ENCODE data around the gene IFITM1.

DNA sequence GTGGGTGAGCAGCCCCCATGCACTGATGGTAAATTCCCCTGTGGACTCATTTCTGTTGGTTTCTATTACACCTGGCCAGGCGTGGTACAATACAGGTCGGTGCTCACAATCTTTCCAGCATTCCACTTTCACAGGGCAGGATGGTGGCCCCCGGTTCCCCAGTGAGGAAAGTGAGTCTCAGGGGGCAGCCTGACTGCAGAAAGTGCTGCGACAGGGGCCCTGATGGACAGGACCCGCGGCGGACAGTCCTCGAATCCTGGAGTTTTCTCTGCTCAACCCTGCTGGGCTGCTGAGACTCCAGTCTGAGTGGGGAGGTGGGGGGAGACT lies 28.0 kb upstream of the IFITM1 start:
- TF ChIP-seq KDM5A (IDR thresholded peaks at IDR 0.05; ENCODE audit: low read length) (no peak), SP1 (IDR thresholded peaks at IDR 0.05; ENCODE audit: low read depth, low read length) (no peak), CTCF (IDR thresholded peaks at IDR 0.05; ENCODE audit: control extremely low read depth in 1 of 3, insufficient read depth in 1 of 3, low read depth in 1 of 3, low read length in 3 of 3) (no peak), KDM1A (IDR thresholded peaks at IDR 0.05; ENCODE audit: borderline replicate concordance, low read length) (no peak), POLR2AphosphoS5 (IDR thresholded peaks at IDR 0.05; ENCODE audit: low read depth, low read length) (no peak), HDAC6 (IDR thresholded peaks at IDR 0.05; ENCODE audit: low read depth, low read length) (no peak), EGR1 (IDR thresholded peaks at IDR 0.05; ENCODE audit: borderline replicate concordance, low read depth, low read length) (no peak), CHD2 (IDR thresholded peaks at IDR 0.05; ENCODE audit: low read length) (no peak), POLR2A (IDR thresholded peaks at IDR 0.05; ENCODE audit: control extremely low read depth in 1 of 2, low read depth in 2 of 2, low read length in 2 of 2) (no peak), TAF7 (optimal IDR thresholded peaks at IDR 0.05; ENCODE audit: borderline replicate concordance, low read depth, low read length) (no peak), CTBP2 (IDR thresholded peaks at IDR 0.05; ENCODE audit: borderline replicate concordance, insufficient read depth, insufficient read length, low read length) (no peak)
- TF ChIP-seq, protein P1, sequence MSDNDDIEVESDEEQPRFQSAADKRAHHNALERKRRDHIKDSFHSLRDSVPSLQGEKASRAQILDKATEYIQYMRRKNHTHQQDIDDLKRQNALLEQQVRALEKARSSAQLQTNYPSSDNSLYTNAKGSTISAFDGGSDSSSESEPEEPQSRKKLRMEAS (IDR thresholded peaks at IDR 0.05), result no peak
